Trophoblast cell (in vitro differentiated cells and primary cell): ENCODE results near the gene RAB3A.

Experiments
- DNase-seq, 2 donors: peaks; one replicate each; pipeline ENCODE4 v3.0.0-alpha.2; 2016
- H2AFZ ChIP-seq: 2 replicates; pipeline ENCODE4 v1.6.1; 2013; ENCODE audit warnings: low read length, moderate library complexity, mild to moderate bottlenecking; ENCODE audit not compliant: insufficient read depth, poor library complexity
- H2AK5ac ChIP-seq: 2 replicates; pipeline ENCODE4 v1.6.1; 2013; ENCODE audit warnings: mild to moderate bottlenecking, low read length
- H2BK120ac ChIP-seq: 2 replicates; pipeline ENCODE4 v1.6.1; 2013; ENCODE audit warnings: low read length, mild to moderate bottlenecking, moderate library complexity; ENCODE audit not compliant: insufficient read depth, poor library complexity
- H2BK12ac ChIP-seq: 2 replicates; pipeline ENCODE4 v1.6.1; 2013; ENCODE audit warnings: mild to moderate bottlenecking, low read length, moderate library complexity
- H2BK5ac ChIP-seq: 2 replicates; pipeline ENCODE4 v1.6.1; 2013; ENCODE audit warnings: low read length, low read depth, moderate library complexity, mild to moderate bottlenecking; ENCODE audit not compliant: poor library complexity
- H3K14ac ChIP-seq: 2 replicates; pipeline ENCODE4 v1.6.1; 2013; ENCODE audit warnings: mild to moderate bottlenecking, low read length
- H3K18ac ChIP-seq: 2 replicates; pipeline ENCODE4 v1.6.1; 2013; ENCODE audit warnings: mild to moderate bottlenecking, low read length
- H3K23ac ChIP-seq: 2 replicates; pipeline ENCODE4 v1.6.1; 2013; ENCODE audit warnings: low read length
- H3K27ac ChIP-seq: 2 replicates; pipeline ENCODE4 v1.5.1; 2013; ENCODE audit warnings: low read depth, mild to moderate bottlenecking, inconsistent platforms, low read length, moderate library complexity
- H3K27me3 ChIP-seq: 2 replicates; pipeline ENCODE4 v1.6.1; 2013; ENCODE audit warnings: inconsistent platforms, mild to moderate bottlenecking, low read length, moderate library complexity; ENCODE audit not compliant: insufficient read depth
- H3K36me3 ChIP-seq, 2 experiments: 1 replicate in 1 of 2; 2 replicates in 1 of 2; pipeline ENCODE4 v1.6.1; 2013; ENCODE audit warnings: low read length in 2 of 2, mild to moderate bottlenecking in 2 of 2, moderate library complexity in 1 of 2; ENCODE audit not compliant: insufficient read depth in 2 of 2, control insufficient read depth in 1 of 2
- H3K4ac ChIP-seq: 2 replicates; pipeline ENCODE4 v1.6.1; 2013; ENCODE audit warnings: low read depth, mild to moderate bottlenecking, low read length, moderate library complexity
- H3K4me1 ChIP-seq, 2 experiments: 1 replicate in 1 of 2; 2 replicates in 1 of 2; pipeline ENCODE4 v1.6.1; 2013; ENCODE audit warnings: low read length in 2 of 2, mild to moderate bottlenecking in 2 of 2, moderate library complexity in 1 of 2; ENCODE audit not compliant: insufficient read depth in 2 of 2, control insufficient read depth in 1 of 2
- H3K4me2 ChIP-seq: 2 replicates; pipeline ENCODE4 v1.6.1; 2013; ENCODE audit warnings: inconsistent platforms, mild to moderate bottlenecking, low read length, moderate library complexity
- H3K4me3 ChIP-seq: 2 replicates; pipeline ENCODE4 v1.5.1; 2013; ENCODE audit warnings: mild to moderate bottlenecking, low read depth, low read length, inconsistent platforms
- H3K79me1 ChIP-seq: one replicate; pipeline ENCODE4 v1.6.1; 2013; ENCODE audit warnings: low read length
- H3K79me2 ChIP-seq: 2 replicates; pipeline ENCODE4 v1.6.1; 2013; ENCODE audit warnings: low read length, mild to moderate bottlenecking; ENCODE audit not compliant: control insufficient read depth, insufficient read depth, poor library complexity
- H3K9ac ChIP-seq: 2 replicates; pipeline ENCODE4 v1.6.1; 2013; ENCODE audit warnings: mild to moderate bottlenecking, low read length
- H3K9me3 ChIP-seq: 2 replicates; pipeline ENCODE4 v1.6.1; 2013; ENCODE audit warnings: low read depth, mild to moderate bottlenecking, control low read depth, inconsistent platforms, low read length; ENCODE audit not compliant: insufficient read depth
- H4K12ac ChIP-seq: 2 replicates; pipeline ENCODE4 v1.6.1; 2013; ENCODE audit warnings: low read depth, mild to moderate bottlenecking, low read length, moderate library complexity
- H4K8ac ChIP-seq: 2 replicates; pipeline ENCODE4 v1.6.1; 2013; ENCODE audit warnings: low read depth, mild to moderate bottlenecking, low read length, moderate library complexity
- H4K91ac ChIP-seq: one replicate; pipeline ENCODE4 v1.6.1; 2013; ENCODE audit warnings: low read depth, mild to moderate bottlenecking, low read length, moderate library complexity
- WGBS: extraction: QIAGEN DNeasy Blood & Tissue Kit; methylation state at CpG from one replicate; pipeline ENCODE4 v1.1.7; 2013; ENCODE audit warnings: missing lambda C conversion rate; ENCODE audit not compliant: insufficient read length, insufficient coverage; ENCODE audit errors: extremely low coverage; 5-methylcytosine and 5-hydroxymethylcytosine counted together

The RAB3A gene

GRCh38 chr19:18233224-18233825, 29.5 kb upstream of the RAB3A start:
- no peak overlapping the region for H3K9ac ChIP-seq
- H3K36me3 ChIP-seq, result no peaks in the 10 kb centered on the region
- DNase-seq, result peak; percentile 53 to 77
- no peak overlapping the region for H4K8ac ChIP-seq
- no peaks in the 10 kb centered on the region for H3K79me2 ChIP-seq
- no peak overlapping the region for H2BK120ac ChIP-seq
- no peak overlapping the region for H2BK12ac ChIP-seq
- peak overlapping the region; percentile 66 for H3K4me2 ChIP-seq
- no peak overlapping the region for H3K14ac ChIP-seq
- peaks cover 3 to 6% of the 10 kb centered on the region in 2 experiments for H3K4me1 ChIP-seq
- no peak overlapping the region for H4K91ac ChIP-seq
- H3K27me3 ChIP-seq, result no peaks in the 10 kb centered on the region
- no peak overlapping the region for H2AK5ac ChIP-seq
- no peaks in the 10 kb centered on the region for H3K79me1 ChIP-seq
- H2BK5ac ChIP-seq, result no peak overlapping the region
- H3K27ac ChIP-seq, result no peak overlapping the region
- H4K12ac ChIP-seq, result no peak overlapping the region
- no peak overlapping the region for H2AFZ ChIP-seq
- WGBS, result no CpG with 5 or more reads among the region's 37 CpGs
- H3K23ac ChIP-seq, result no peak overlapping the region
- no peak overlapping the region for H3K4ac ChIP-seq
- H3K4me3 ChIP-seq, result no peak overlapping the region
- H3K18ac ChIP-seq, result no peak overlapping the region
- peaks cover 6% of the 10 kb centered on the region for H3K9me3 ChIP-seq

GRCh38 chr19:18232540-18233223, 28.8 kb upstream of the RAB3A start:
- WGBS, result no CpG with 5 or more reads among the region's 46 CpGs
- Histone ChIP-seq H3K79me2 (no peaks in the 10 kb centered on the region), H2BK12ac (no peak overlapping the region)

GRCh38 chr19:18231775-18232174, 27.9 kb upstream of the RAB3A start:
- H3K9me3 ChIP-seq, result peaks cover 6% of the 10 kb centered on the region
- no peak overlapping the region for H3K4me2 ChIP-seq
- no peak overlapping the region for H4K8ac ChIP-seq
- H3K4me3 ChIP-seq, result no peak overlapping the region
- H3K14ac ChIP-seq, result no peak overlapping the region
- H3K36me3 ChIP-seq, result no peaks in the 10 kb centered on the region
- H4K12ac ChIP-seq, result no peak overlapping the region
- no peak overlapping the region for H2BK120ac ChIP-seq
- H3K79me1 ChIP-seq, result no peaks in the 10 kb centered on the region
- no peak overlapping the region for H2AK5ac ChIP-seq
- no peak overlapping the region for H4K91ac ChIP-seq
- no peak for DNase-seq
- H3K27ac ChIP-seq, result no peak overlapping the region
- H3K4me1 ChIP-seq, result peaks cover 3 to 6% of the 10 kb centered on the region in 2 experiments
- H3K4ac ChIP-seq, result no peak overlapping the region
- H3K9ac ChIP-seq, result no peak overlapping the region
- H3K27me3 ChIP-seq, result no peaks in the 10 kb centered on the region
- H2AFZ ChIP-seq, result no peak overlapping the region
- no peaks in the 10 kb centered on the region for H3K79me2 ChIP-seq
- H3K18ac ChIP-seq, result no peak overlapping the region
- H2BK12ac ChIP-seq, result no peak overlapping the region
- no peak overlapping the region for H3K23ac ChIP-seq
- WGBS, result no CpG with 5 or more reads among the region's 4 CpGs
- H2BK5ac ChIP-seq, result no peak overlapping the region

More at GRCh38 chr19:18232540-18233223, 28.8 kb upstream of the RAB3A start:
- Histone ChIP-seq H3K36me3 (no peaks in the 10 kb centered on the region), H2BK120ac (no peak overlapping the region), H3K27me3 (no peaks in the 10 kb centered on the region), H3K4me2 (peak overlapping the region; percentile 66), H3K4me1 (peaks cover 3 to 6% of the 10 kb centered on the region in 2 experiments), H4K12ac (no peak overlapping the region), H3K79me1 (no peaks in the 10 kb centered on the region), H3K9ac (no peak overlapping the region), H2AFZ (no peak overlapping the region), H3K4me3 (peak overlapping the region; percentile 39), H3K14ac (no peak overlapping the region), H4K8ac (no peak overlapping the region), H4K91ac (no peak overlapping the region), H3K23ac (peak overlapping the region; percentile 60), H3K9me3 (peaks cover 6% of the 10 kb centered on the region), H3K4ac (no peak overlapping the region), H3K18ac (no peak overlapping the region), H2BK5ac (no peak overlapping the region), H3K27ac (no peak overlapping the region), H2AK5ac (no peak overlapping the region)
- DNase-seq, result peak; percentile 37 to 55

GRCh38 chr19:18230941-18231734, 27.3 kb upstream of the RAB3A start:
- peak overlapping the region; percentile 54 for H3K9ac ChIP-seq
- H3K9me3 ChIP-seq, result peaks cover 6% of the 10 kb centered on the region
- H3K14ac ChIP-seq, result no peak overlapping the region
- H3K4me2 ChIP-seq, result no peak overlapping the region
- H3K18ac ChIP-seq, result no peak overlapping the region
- no peak for DNase-seq
- H4K91ac ChIP-seq, result no peak overlapping the region
- no peak overlapping the region for H2BK120ac ChIP-seq
- no peak overlapping the region for H3K4ac ChIP-seq
- no peaks in the 10 kb centered on the region for H3K79me2 ChIP-seq
- WGBS, result no CpG with 5 or more reads among the region's 18 CpGs
- H2AFZ ChIP-seq, result no peak overlapping the region
- no peak overlapping the region for H2BK12ac ChIP-seq
- no peak overlapping the region for H2BK5ac ChIP-seq
- no peaks in the 10 kb centered on the region for H3K36me3 ChIP-seq
- no peak overlapping the region for H3K4me3 ChIP-seq
- no peak overlapping the region for H4K12ac ChIP-seq
- no peak overlapping the region for H4K8ac ChIP-seq
- no peak overlapping the region for H3K27ac ChIP-seq
- no peaks in the 10 kb centered on the region for H3K27me3 ChIP-seq
- peaks cover 3 to 6% of the 10 kb centered on the region in 2 experiments for H3K4me1 ChIP-seq
- peak overlapping the region; percentile 55 for H3K23ac ChIP-seq
- H2AK5ac ChIP-seq, result no peak overlapping the region
- no peaks in the 10 kb centered on the region for H3K79me1 ChIP-seq
